T-helper 2 cell treated with Interferon-gamma antibody and Interleukin-4, amounts not matched to agents 5 μg/mL and 100 μg/mL, for 36 hours (primary cell): ENCODE results near the gene ATP9B.
A peak's percentile ranks its signal among the peaks of the same experiment; 100 is the strongest.

Experiments
- DNase-seq: peaks from one replicate; pipeline ENCODE4 v3.0.0; 2021; ENCODE audit warnings: low spot score
- H3K27ac Mint-ChIP-seq: one replicate; pipeline ENCODE4 v1.8.0; 2021; ENCODE audit warnings: mild to moderate bottlenecking, mixed read lengths
- H3K27me3 Mint-ChIP-seq: one replicate; pipeline ENCODE4 v1.8.0; 2021; ENCODE audit warnings: low read depth, mixed read lengths
- H3K36me3 Mint-ChIP-seq: one replicate; pipeline ENCODE4 v1.8.0; 2021; ENCODE audit warnings: low read depth, mixed read lengths
- H3K4me1 Mint-ChIP-seq: one replicate; pipeline ENCODE4 v1.8.0; 2021; ENCODE audit warnings: low read depth, mixed read lengths
- H3K4me3 Mint-ChIP-seq: one replicate; pipeline ENCODE4 v1.8.0; 2022; ENCODE audit warnings: mild to moderate bottlenecking, moderate library complexity, mixed read lengths
- H3K9me3 Mint-ChIP-seq: one replicate; pipeline ENCODE4 v1.8.0; 2021; ENCODE audit warnings: mixed read lengths

The ATP9B gene

GRCh38 chr18:79421275-79421857, 352.2 kb downstream of the ATP9B start:
- H3K4me3 Mint-ChIP-seq = no peak overlapping the region
- DNase-seq = no peak
- H3K9me3 Mint-ChIP-seq = no peaks in the 10 kb centered on the region
- H3K27me3 Mint-ChIP-seq = no peaks in the 10 kb centered on the region
- peaks cover 7% of the 10 kb centered on the region for H3K4me1 Mint-ChIP-seq
- H3K27ac Mint-ChIP-seq = no peak overlapping the region
- peaks cover 22% of the 10 kb centered on the region for H3K36me3 Mint-ChIP-seq

GRCh38 chr18:79422022-79422782, 353.0 kb downstream of the ATP9B start:
- Mint-ChIP-seq H3K27me3 (no peaks in the 10 kb centered on the region), H3K27ac (peak overlapping the region; percentile 35), H3K4me1 (peaks cover 7% of the 10 kb centered on the region), H3K9me3 (no peaks in the 10 kb centered on the region), H3K36me3 (peaks cover 22% of the 10 kb centered on the region), H3K4me3 (no peak overlapping the region)
- no peak for DNase-seq

DNA sequence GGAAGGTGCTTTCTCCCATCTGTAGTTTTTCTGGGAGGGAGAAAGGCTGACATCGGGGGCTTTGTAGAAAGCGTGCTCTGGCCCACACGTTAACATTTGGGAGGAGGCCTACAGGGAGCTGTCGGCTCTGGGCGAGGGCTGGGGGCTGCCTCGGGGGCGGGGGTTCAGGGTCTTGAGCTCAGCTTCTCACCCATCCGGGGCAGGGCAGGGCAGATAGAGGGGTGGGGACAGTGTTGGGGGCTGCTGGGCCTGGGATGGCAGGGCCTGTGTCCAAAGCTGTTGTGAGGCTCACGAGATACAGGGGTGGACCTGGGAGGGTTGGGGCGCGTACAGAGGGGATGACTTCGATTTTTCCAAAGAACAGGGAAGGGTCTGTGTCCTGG, 353.6 kb downstream of the ATP9B start:
- no peak for DNase-seq
- H3K9me3 Mint-ChIP-seq = no peaks in the 10 kb centered on the region
- H3K27ac Mint-ChIP-seq = no peak overlapping the region
- H3K36me3 Mint-ChIP-seq = peaks cover 22% of the 10 kb centered on the region
- peaks cover 7% of the 10 kb centered on the region for H3K4me1 Mint-ChIP-seq
- H3K27me3 Mint-ChIP-seq = no peaks in the 10 kb centered on the region
- H3K4me3 Mint-ChIP-seq = no peak overlapping the region

- peaks cover 7% of the 10 kb centered on the region for H3K4me1 Mint-ChIP-seq
- no peak overlapping the region for H3K27ac Mint-ChIP-seq
- H3K36me3 Mint-ChIP-seq = peaks cover 22% of the 10 kb centered on the region
- H3K27me3 Mint-ChIP-seq = no peaks in the 10 kb centered on the region
- no peaks in the 10 kb centered on the region for H3K9me3 Mint-ChIP-seq
- DNase-seq = no peak
- H3K4me3 Mint-ChIP-seq = no peak overlapping the region
Measured at GRCh38 chr18:79423211-79424007, 354.2 kb downstream of the ATP9B start.

DNA sequence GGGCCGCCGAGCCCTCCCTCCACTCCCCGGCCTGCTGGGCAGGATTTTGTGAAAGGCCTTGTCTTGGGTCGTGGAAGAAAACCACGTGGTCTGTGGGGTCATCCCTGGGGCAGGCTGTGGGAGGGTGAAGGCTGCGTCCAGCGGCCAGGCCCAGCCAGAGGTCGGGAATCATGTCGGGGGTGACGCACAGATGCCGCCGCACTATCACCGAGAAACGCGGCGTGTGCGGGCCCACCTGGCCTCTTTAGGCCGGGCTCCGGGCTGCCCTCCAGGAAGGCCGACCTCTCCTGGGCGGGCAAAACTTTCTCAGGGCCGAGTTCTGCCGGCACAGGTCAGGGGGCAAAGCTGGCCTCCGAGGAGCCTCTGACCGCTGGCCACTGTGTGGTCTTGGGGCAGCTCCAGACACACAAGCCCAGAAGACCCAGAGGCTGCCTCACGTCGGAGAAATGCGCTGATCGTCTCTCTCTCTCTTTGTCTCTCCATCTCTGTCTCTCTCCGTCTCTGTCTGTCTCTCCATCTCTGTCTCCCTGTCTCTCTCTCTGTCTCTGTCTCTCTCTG, 354.9 kb downstream of the ATP9B start:
- Mint-ChIP-seq H3K4me3 (no peak overlapping the region), H3K4me1 (peaks cover 7% of the 10 kb centered on the region), H3K27ac (peak overlapping the region; percentile 50), H3K27me3 (no peaks in the 10 kb centered on the region), H3K9me3 (no peaks in the 10 kb centered on the region), H3K36me3 (peaks cover 22% of the 10 kb centered on the region)
- no peak for DNase-seq

- Mint-ChIP-seq H3K36me3 (peaks cover 26% of the 10 kb centered on the region), H3K9me3 (no peaks in the 10 kb centered on the region), H3K4me3 (no peak overlapping the region), H3K27me3 (no peaks in the 10 kb centered on the region), H3K27ac (peak overlapping the region; percentile 50), H3K4me1 (peaks cover 7% of the 10 kb centered on the region)
- DNase-seq = no peak
Measured at GRCh38 chr18:79424880-79425568, 355.8 kb downstream of the ATP9B start.

GRCh38 chr18:79425569-79425886, 356.3 kb downstream of the ATP9B start:
- Mint-ChIP-seq H3K4me1 (peaks cover 7% of the 10 kb centered on the region), H3K36me3 (peaks cover 23% of the 10 kb centered on the region), H3K27me3 (no peaks in the 10 kb centered on the region), H3K4me3 (no peak overlapping the region), H3K27ac (no peak overlapping the region), H3K9me3 (no peaks in the 10 kb centered on the region)
- DNase-seq = no peak

DNA sequence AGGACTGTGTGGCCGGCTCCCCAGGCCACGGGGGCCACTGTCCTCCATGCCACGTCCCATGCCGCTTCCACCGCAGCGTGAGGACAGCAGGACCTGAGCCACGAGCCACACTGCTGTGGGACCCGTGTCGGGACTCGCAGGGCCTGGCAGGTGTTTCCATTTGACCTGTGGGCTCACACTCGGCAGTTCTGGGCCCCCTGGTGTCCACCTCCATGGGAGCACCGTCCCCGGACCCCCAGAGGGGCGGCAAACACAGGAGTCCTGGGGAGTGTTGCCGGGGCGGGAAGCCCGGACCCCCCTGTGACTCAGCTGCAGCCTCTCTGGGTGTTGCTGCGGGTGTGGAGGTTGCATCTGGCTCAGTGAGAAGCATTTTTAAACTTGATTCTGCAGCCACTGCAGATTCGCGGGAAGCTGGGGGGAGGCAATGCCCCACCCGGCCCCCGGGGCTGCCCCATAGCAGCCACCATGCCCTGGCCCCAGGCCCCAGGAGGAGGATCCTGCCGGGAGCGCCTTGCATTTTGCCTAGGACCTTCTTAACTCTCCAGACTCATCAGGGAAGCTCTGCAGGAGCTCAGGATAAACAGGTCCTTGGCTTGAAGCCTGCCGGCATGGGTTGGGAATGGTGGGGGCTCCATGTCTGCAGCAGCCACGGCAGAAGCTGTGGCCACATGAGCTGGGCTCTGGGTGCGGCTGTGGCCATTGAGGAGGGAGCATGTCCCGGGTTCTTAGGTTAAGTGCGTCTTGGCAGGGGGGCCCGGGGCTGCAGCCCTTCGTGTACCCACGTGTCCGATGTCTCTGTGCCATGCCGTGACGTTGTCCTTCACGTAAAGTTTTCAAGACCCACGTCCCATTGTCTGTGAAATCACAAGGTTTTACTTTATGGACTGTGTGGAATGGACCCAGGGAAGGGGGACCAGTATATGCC, 357.4 kb downstream of the ATP9B start:
- peaks cover 7% of the 10 kb centered on the region for H3K4me1 Mint-ChIP-seq
- peaks cover 20% of the 10 kb centered on the region for H3K36me3 Mint-ChIP-seq
- no peaks in the 10 kb centered on the region for H3K27me3 Mint-ChIP-seq
- H3K27ac Mint-ChIP-seq = no peak overlapping the region
- H3K9me3 Mint-ChIP-seq = no peaks in the 10 kb centered on the region
- DNase-seq = no peak
- H3K4me3 Mint-ChIP-seq = no peak overlapping the region

- Mint-ChIP-seq H3K27ac (no peak overlapping the region), H3K27me3 (no peaks in the 10 kb centered on the region), H3K4me1 (peaks cover 7% of the 10 kb centered on the region), H3K36me3 (peaks cover 17% of the 10 kb centered on the region), H3K9me3 (no peaks in the 10 kb centered on the region), H3K4me3 (no peak overlapping the region)
- no peak for DNase-seq
Measured at GRCh38 chr18:79427368-79428225, 358.4 kb downstream of the ATP9B start.
